ENCODE results near the gene TDRD6. TPM values are rescaled to one million over a fixed set of nuclear protein-coding genes. Genes with fewer than 3 reads are reported as not detected.

Gene TDRD6
- total and polyA plus RNA-seq, 10 of the 15 experiments (the other 5 are each of a cell fraction or from before 2014, with no cell fraction given), result not detected

DNA sequence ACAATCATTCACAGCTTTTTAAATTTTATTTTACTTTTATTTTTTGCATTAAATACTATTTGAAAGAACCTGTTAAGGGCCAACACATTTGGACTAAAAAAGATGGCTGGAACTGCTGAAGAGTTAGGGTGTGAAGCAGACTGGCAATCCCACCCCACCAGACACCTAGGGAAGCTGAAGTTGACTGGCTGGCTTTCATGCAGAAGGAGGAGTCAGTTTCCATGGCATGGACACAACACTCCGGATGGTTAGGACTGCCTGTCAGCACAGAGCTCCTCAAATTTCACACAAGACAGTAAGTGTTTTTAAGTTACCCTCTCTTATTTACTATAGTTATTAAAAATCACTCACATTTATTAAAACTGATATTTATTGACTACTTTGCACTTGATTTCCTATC, 59.0 kb downstream of the TDRD6 start, which contains the start of gene ANKRD66:
Gene ANKRD66 (plus strand): TSS at position 238 of the 400 bp plus-strand sequence. CDS start 5,016 bp downstream, outside the sequence.
- Histone ChIP-seq H2AFZ (ENCODE audit: control insufficient read depth, low read depth, low read length) (no peak within 1 kb of the TSS), H3K9me3 (replicated peaks; ENCODE audit: control insufficient read depth, insufficient read depth, low read length) (no peaks in the 10 kb centered on the region), H3K9ac (ENCODE audit: control insufficient read depth, insufficient read depth, low read length) (no peak within 1 kb of the TSS), H3K27ac (ENCODE audit: control insufficient read depth, insufficient read depth) (no peak within 1 kb of the TSS), H3K4me3 (no peak within 1 kb of the TSS), H3K36me3 (ENCODE audit: control insufficient read depth in 2 of 2, insufficient read depth in 2 of 2, low read length in 1 of 2) (no peaks in the 10 kb centered on the region), H3K79me2 (ENCODE audit: control insufficient read depth, insufficient read depth, low read length) (no peaks in the 10 kb centered on the region), H4K20me1 (ENCODE audit: control insufficient read depth, insufficient read depth) (no peaks in the 10 kb centered on the region), H3K4me2 (ENCODE audit: control insufficient read depth, insufficient read depth) (no peak within 1 kb of the TSS), H3K4me1 (ENCODE audit: control insufficient read depth, insufficient read depth, low read length) (no peaks in the 10 kb centered on the region), H3K27me3 (replicated peaks in 1 of 2; ENCODE audit: control insufficient read depth in 2 of 2, insufficient read depth in 2 of 2, low read length in 1 of 2) (no peaks in the 10 kb centered on the region)
- CTCF ChIA-PET, result interaction anchor here (1.1 kb wide), 1 partner anchor 13 kb away, joined by 3 read pairs; no protein-coding TSS in a partner anchor
- no TSS peak for BruUV-seq (replicated peaks)
- RAD21 ChIA-PET (ENCODE audit: unreplicated experiment), result no interaction called here
- FAIRE-seq, result no peak
- POLR2A ChIA-PET, result no interaction called here
- SMC1A ChIA-PET (ENCODE audit: uncharacterized antibody, unreplicated experiment), result no interaction called here
- no peak for TF ChIP-seq STAT1 (conservative IDR thresholded peaks at IDR 0.05)
- no peak for TF ChIP-seq POLR2AphosphoS5 (IDR thresholded peaks at IDR 0.05; ENCODE audit: low read length)
- no peak for TF ChIP-seq ETV6 (conservative IDR thresholded peaks at IDR 0.05 in 1 of 2, IDR thresholded peaks at IDR 0.05 in 1 of 2; ENCODE audit: borderline replicate concordance in 1 of 2, low read depth in 1 of 2)
- no peak for TF ChIP-seq MEF2B (IDR thresholded peaks at IDR 0.05; ENCODE audit: partially characterized antibody, poor library complexity, severe bottlenecking)
- TF ChIP-seq NR2F1 (conservative IDR thresholded peaks at IDR 0.05), result no peak
- TF ChIP-seq, protein P1, sequence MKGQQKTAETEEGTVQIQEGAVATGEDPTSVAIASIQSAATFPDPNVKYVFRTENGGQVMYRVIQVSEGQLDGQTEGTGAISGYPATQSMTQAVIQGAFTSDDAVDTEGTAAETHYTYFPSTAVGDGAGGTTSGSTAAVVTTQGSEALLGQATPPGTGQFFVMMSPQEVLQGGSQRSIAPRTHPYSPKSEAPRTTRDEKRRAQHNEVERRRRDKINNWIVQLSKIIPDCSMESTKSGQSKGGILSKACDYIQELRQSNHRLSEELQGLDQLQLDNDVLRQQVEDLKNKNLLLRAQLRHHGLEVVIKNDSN (IDR thresholded peaks at IDR 0.05; ENCODE audit: borderline replicate concordance, extremely low read length, insufficient read depth, low read depth, low read length), result no peak
- TF ChIP-seq SP1 (IDR thresholded peaks at IDR 0.05; ENCODE audit: low read depth, low read length), result no peak
- TF ChIP-seq BCL11A (IDR thresholded peaks at IDR 0.05; ENCODE audit: low read depth, low read length), result no peak
- TF ChIP-seq MEF2A (IDR thresholded peaks at IDR 0.05; ENCODE audit: insufficient read depth, low read depth, low read length), result no peak
- no peak for TF ChIP-seq SMC3 (IDR thresholded peaks at IDR 0.05; ENCODE audit: borderline replicate concordance, low read length)
- no peak for TF ChIP-seq KAT2A (conservative IDR thresholded peaks at IDR 0.05; ENCODE audit: control insufficient read depth, low read depth, low read length)
- intact Hi-C loops (cut with micrococcal nuclease; ENCODE audit: unreplicated experiment), result no loop called here
- in situ Hi-C loops (cut with MboI), result no loop called here
- ATAC-seq, result no peak
- WGBS (ENCODE audit: insufficient coverage, insufficient replicate concordance, low lambda C conversion rate, missing lambda C conversion rate), result 23% methylated on average over 1 of the region's 1 CpG
- DNase-seq (ENCODE audit: low read depth, low spot score), result no peak
